A673 (cell line): Measurements from ENCODE around the gene TEPSIN.

Experiments used
- CTCF ChIP-seq: fragments of 300-800, 200-600 bp; sonication (generic); conservative IDR thresholded peaks from 2 replicates; pipeline ENCODE4 v1.5.1; 2017; ENCODE audit warnings: low read depth, mild to moderate bottlenecking, antibody characterized with exemption, low read length, moderate library complexity, mixed read lengths
- EZH2 ChIP-seq: fragments of 200-600 bp; sonication (generic); IDR thresholded peaks from 2 replicates; pipeline ENCODE4 v1.6.1; 2017; ENCODE audit warnings: borderline replicate concordance, low read depth, mild to moderate bottlenecking, mixed read lengths, antibody characterized with exemption, low read length; ENCODE audit not compliant: poor library complexity, severe bottlenecking

GRCh38 chr17:81265576-81265975 lies 26.7 kb upstream of the TEPSIN start:
- no peak for TF ChIP-seq EZH2
- TF ChIP-seq CTCF: no peak
